GM19397 (cell line): Measurements from ENCODE around the gene SCAF8.
A peak's percentile ranks its signal among the peaks of the same experiment; 100 is the strongest.
"Not testable (repeated sequence)": the region's sequence is repeated elsewhere in the genome, so short reads cannot be mapped to it uniquely, and the experiment has no call there.

Experiments used
- ATAC-seq: cut with Tn5 transposase; IDR thresholded peaks from one replicate; pipeline ENCODE4 v1.9.1; 2021; ENCODE audit warnings: mild to moderate bottlenecking, moderate library complexity; ENCODE audit not compliant: unreplicated experiment

SCAF8 gene

DNA sequence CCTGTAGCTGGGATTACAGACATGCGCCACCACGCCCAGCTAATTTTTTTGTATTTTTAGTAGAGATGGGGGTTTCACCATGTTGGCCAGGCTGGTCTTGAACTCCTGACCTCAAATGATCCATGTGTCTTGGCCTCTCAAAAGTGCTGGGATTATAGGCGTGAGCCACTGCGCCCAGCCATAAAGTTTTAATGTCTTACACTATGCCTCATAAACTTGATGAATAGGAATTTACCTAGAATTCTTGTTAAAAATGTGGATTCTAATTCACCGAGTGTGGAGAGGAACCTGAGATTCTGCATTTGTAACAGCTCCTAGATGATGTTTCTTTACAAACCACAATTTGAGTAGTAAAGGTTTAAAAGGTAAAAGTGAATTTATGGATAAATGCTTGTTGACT, 45.9 kb downstream of the SCAF8 start:
- not testable (repeated sequence) for ATAC-seq

DNA sequence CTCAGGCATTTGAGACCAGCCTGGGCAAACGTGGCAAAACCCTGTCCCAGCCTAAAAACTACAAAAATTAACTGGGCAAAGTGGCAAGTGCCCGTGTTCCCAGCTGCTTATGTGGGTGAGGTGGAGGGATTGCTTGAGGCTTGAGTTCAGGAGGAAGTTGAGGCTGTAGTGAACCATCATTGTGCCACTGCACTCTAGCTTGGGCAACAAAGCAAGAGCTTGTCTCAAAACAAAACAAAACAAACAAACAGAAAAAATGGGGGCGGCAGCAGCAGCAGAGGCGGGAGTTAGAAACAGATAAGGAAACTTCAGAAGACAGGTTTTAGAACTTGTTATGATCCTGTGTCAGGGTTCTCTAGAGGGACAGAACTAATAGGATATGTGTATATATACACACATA, 49.0 kb downstream of the SCAF8 start:
- no peak for ATAC-seq

DNA sequence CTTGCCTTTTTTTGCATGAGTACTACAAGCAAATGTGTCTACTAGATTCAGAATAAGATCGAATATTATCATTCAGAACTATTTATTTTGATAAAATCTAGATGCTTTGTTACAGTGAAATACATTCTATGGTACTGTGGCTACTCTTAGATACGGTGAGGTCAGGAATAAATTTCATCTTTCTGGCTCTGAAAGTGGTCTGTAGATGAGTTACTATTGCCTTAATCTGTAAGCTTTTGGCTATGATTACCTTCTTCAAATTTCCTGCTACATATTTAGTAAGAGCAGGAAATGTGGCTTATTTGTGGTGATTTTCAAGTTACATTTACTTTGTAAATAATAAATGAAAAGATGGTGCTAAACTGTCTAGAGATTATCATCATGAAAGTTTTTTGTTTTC, 50.0 kb downstream of the SCAF8 start:
- peak; percentile 59 for ATAC-seq

DNA sequence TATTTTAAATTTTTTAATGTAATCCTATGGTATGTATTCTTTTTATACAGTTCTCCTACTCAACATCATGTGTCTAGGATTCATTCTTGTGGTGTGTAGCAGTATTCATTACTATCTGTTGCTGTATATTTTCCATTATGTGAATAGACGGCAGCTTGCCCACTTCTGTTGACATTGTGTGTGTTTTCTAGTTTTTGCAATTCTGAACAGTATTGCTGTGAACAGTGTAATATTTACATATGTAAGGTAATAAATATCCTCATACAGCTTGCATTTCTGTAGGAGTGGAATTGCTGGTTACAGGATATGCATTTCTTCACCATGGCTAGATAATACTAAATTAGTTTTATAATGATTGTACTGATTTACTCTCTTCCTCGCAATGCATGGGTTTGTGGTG, 51.9 kb downstream of the SCAF8 start:
- ATAC-seq = no peak

DNA sequence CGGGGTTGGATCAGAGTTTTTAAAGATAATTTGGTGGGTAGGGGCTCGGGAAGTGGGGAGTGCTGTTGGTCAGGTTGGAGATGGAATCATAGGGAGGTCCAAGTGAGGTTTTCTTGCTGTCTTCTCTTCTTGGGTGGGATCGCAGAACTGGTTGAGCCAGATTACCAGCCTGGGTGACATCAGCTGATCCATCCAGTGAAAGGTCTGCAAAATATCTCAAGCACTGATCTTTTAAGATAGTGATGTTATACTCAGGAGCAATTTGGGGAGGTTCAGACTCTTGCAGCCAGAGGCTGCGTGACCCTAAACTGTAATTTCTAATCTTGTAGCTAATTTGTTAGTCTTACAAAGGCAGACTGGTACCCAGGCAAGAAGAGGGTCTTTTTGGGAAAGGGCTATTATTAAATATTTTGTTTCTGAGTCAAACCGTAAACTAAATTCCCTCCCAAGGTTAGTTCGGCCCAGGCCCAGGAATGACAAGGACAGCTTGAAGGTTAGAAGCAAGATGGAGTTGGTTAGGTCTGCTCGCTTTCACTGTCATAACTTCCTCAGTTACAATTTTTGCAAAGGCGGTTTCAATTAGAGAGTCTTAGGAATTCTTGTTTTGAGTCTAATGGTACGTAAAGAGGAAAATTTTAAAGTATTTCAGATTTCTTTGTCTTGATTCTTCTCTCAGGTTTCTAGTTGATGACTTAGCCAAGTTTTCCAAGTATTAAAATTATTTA, 53.1 kb downstream of the SCAF8 start:
- no peak for ATAC-seq

DNA sequence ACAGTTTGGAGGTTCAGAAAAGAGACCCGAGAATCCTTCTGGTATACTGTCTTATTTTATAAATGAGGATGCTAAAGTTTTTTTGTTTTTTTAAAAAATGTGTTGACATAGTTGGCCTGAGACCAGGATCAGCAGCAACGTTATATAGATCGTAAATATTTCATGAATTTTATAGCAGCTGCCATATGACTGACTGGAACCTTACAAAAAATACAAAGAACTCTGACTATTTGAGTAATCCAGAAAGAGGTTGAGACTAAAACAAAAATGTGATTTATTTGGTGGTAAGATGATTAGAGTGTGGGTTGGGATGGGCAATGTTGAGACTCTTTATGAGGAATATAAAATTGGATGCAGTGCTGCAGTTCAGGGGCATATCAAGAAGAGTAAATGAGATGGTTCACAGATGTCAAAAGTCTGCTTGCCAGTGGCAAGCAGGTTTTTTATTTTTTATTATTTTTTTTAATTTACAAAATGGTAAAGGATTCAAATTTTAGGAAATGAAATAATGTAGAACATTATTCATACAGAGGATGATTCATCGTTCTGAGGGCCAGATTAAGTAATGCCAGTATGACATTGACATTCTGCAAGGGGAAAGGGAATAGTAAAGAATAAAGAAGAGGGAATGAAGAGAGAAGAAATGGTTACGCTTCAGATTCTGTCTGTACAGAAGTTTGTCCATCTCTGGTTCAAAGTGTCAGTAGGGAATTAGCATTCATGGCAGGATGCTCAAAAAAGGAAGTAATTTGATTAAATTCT, 58.5 kb downstream of the SCAF8 start:
- ATAC-seq = no peak

DNA sequence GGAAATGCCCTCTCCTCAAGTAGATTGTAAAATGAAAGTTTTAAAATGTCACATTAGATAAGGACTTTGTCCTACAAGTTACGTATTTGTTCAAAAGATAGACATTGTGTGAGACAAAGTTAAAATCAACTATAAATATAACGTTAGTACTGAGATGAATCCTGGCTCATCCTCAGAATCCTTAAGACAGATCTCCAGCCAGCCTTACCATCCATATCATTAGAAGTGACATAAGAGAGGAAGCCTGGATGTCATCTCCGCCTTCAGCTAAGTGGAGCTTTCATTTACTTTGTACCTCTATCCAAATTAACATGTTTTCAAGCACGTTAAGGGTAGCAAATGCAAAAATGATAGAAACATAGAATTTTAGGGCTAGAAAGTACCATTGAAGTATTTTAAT, 59.1 kb downstream of the SCAF8 start:
- no peak for ATAC-seq

DNA sequence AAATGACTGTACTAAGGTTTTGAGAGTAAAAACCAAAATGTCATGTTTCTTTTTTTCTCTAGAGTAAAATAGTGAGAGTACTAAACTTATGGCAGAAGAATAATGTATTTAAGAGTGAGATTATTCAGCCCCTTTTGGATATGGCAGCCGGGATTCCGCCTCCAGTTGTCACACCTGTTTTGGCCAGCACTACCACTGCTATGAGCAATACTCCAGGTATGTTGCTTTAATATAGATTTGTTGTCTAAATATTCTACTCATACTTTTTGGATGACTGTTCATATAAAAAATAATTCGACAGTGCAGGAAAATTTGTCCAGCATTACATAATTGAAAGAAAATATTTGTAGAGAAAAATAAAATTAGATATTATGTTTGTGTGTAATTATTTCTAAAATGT, 59.5 kb downstream of the SCAF8 start:
- no peak for ATAC-seq

DNA sequence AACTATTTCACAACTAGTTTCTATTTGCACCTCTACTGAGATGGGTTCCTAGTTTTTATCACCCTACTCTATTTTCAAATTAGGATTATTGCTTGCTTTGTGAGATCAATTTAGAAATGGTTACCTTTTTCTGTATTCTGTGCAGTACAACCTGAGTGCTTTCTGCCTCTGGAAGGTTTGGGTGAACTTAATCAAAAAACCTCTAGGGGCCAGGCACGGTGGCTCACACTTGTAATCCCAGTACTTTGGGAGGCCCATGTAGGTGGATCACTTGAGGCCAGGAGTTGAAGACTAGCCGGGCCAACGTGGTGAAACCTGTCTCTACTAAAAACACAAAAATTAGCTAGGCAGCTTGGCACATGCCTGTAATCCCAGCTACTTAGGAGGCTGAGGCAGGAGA, 63.3 kb downstream of the SCAF8 start:
- no peak for ATAC-seq

DNA sequence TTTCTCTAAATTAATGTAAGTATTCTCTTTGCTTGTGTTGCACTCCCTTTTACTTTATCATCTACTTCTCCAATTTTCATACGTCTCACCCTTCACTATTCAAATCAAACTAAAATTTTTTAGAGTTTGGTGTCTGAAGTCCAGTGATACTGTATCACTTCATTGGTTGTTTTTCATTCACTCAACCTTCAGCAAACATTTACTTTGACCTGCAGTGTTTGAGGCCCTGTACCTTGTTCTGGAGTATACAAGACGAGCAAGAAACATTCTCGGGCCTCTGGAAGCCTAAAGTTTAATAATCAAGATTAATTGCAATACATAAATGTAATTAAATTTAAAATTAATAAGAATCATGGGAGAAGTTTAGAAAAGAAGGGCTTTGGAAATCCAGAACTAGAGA, 64.6 kb downstream of the SCAF8 start:
- no peak for ATAC-seq

DNA sequence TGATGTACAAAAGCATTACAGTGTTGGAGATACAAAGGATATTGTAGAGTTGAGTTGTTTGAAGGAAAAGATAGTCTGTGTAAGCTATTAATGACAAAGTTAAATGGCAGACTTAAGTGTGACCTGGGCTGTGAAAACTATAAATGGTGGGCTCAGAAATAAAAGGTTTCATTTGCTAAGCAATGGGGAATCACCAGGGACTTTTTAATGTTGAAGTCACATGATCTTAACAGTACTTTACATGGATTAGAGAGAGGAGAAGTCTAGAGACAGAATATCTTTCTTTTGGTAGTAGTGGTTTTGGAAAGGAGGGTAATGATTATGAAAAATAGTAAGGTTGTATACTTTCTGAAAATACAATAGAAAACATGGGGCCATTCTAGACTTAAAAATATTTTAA, 67.1 kb downstream of the SCAF8 start:
- no peak for ATAC-seq

DNA sequence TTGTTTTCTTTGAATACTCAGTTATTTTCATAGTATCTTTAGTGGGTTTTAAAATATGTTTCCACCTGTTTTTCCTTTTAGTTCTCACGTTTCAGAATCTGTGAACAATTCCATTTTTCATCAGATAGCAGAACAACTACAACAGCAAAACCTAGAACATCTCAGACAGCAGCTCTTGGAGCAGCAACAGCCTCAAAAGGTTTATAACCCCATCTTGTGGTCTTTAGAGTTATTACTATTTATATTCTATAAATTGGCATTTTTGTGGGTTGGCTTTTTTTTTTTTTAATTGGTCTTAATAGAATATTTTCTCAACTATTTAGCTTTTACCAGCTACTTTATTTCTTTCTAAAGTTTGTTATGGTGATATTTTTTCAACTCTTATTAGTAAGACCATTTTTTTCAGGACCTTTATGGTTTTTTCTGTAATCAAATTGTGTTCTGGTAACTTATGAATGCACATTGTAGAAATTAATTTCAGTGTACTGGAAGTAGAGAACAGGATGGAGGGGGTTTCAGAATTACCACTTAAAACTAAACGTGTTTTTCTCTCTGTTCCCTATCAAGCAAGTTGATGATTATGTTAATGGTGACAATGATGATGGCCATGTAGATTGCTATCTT, 72.2 kb downstream of the SCAF8 start:
- ATAC-seq = no peak

DNA sequence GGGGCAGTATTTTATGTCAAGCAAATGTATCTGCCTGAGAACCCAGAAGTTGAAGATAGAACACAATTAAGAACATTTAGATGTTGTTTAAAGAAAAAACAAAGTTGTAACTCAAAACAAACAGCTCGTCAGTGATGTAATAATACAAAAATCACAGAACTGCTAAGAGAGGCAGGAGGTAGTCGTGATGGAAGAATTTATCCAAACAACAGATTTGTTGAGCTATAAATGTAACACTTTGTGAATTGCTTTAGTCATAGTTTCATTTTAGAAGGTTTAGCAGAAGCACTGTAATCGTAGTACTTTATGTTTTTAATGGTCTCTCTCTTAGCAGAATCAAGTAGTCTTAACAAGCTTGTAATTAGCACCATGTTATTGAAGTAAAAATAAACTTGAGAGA, 73.6 kb downstream of the SCAF8 start:
- ATAC-seq = no peak

DNA sequence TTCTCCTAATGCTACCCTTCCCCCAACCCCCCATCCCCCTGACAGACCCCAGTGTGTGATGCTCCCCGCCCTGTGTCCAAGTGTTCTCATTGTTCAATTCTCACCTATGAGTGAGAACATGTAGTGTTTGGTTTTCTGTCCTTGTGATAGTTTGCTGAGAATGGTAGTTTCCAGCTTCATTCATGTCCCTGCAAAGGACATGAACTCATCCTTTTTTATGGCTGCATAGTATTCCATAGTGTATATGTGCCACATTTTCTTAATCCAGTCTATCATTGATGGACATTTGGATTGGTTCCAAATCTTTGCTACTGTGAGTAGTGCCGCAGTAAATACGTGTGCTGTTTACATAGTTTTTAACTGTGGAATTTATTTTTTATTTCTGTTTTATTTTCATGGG, 78.4 kb downstream of the SCAF8 start:
- not testable (repeated sequence) for ATAC-seq

DNA sequence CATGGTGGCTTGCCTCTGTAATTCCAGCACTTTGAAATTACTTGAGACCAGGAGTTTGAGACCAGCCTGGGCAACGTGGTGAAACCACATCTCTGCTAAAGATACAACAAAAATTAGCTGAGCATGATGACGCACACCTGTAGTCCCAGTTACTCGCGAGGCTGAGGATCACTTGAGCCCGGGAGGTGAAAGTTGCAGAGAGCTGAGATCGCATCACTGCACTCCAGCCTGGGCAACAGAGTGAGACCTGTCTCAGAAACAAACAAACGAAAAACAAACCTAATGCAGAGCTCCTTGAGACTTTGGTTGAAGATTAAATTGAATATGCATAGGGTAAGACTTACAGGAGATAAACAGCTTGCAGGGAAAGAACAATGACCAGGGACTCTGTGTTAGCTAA, 80.8 kb downstream of the SCAF8 start:
- ATAC-seq = peak; percentile 89

DNA sequence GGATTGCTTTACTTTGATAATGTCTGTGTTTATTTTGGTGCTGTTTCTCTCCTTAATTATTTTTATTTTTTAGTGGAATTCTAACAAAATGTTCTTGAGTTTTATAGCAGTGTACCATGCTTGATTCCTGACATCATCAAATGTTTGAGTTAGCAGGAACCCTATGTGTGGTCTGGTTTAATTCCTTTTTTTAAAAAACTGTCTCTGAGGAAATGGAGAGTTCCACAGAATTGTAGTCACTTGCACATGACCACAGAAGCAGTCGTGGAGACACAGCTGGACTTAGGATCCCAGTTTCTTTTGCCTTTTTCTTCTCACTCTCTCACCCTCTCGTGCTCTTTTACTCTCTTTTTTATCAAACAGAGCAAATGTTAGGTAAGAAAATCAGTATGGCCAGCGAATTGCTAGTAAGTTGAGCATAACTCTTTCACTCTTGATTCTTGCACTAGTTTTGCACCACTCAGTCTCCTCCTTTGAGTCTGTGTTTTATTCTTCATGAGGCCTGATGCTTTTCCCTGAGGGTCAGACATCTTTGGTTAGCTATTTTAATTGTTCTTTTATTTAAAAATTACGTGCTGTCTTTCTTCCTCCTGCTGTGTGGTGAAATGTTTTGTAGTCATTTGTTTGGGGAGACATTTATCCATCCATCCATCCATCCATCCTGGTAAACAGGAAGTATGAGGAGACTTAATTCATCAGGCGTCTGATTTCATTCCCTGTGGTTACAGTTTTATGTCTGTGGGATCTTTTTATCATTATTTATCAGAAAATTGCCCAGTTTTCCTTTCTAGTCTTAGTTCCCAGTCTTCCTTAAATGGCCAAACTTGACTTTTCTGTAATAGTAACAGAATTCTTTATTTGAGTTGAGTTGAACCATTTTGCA, 83.0 kb downstream of the SCAF8 start:
- ATAC-seq = no peak

DNA sequence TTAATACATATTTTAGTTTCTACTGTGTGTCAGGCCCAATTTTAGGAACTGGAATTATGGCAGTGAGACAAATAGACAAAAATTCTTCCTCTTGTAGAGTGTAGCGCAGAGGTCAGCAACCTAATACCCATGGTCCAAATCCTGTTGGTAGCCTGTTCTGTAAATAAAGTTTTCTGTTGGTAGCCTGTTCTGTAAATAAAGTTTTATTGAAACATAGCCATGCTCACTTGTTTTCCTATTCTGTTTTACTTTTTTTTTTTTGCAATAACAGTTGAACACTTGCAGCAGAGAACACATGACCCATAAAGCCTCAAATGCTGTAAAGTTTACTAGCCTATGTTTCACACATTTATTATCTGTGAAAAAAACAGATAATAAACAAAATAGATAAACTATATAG, 87.9 kb downstream of the SCAF8 start:
- no peak for ATAC-seq

DNA sequence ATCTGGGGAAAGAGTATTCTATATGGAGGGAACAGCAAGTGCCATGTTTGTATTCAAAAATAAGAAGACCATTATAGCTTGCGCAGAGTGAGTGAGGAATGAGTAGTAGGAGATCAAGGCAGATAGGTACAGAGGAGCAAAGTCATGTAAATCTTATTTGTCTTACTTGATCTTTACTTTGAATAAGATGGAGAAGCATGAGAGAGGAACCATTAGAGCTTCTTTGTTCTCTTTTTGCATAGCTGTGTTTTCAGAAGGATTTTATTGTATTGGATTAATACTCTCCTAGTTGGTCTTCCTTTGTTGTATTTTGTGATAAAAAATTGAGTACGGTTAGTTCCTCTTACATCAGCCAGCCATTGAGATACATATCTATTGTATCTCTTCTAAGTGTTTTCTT, 88.4 kb downstream of the SCAF8 start:
- ATAC-seq = no peak

DNA sequence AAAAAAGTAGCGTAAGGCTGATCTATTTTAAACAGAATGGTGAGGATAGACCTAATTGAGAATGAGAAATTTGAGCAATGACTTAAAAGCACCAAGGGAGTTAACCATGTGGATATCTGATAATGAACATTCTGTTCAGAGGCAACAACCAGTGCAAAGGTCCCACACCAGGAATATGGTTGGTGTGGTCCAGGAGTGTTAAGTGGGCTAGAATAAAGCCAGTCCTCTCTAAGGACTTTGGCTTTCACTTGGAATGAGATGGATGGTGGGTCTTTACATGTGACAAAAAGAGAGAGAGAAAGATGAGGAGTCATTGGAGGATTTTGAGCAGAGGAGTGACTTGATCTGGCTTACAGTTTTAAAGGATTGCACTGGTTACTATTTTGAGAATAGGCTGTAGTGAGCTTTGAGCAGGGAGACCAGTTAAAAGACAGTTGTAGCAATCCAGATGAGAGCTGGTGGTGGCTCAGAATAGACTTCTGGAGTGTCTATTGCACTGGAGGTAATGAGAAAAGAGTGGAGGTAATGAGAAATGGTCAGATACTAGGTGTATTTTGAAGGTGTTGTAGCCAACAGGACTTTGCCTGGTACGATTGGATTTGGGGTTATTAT, 89.8 kb downstream of the SCAF8 start:
- ATAC-seq = no peak

DNA sequence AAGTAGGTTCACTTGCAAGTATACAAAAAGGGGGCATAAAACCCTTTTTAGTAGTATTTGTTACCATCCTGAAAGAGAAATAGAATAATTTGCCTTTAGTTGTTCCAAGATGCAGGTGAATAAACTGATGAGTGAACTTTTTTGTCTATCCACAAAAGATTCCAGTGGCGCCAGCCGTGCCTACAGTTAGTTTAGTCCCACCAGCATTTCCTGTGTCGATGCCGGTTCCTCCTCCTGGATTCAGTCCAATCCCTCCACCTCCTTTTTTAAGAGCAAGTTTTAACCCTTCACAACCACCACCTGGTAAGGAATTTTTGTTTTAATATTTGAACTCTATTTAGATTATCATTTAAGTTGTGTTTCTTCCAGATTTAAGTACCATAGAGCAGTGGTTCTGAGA, 90.9 kb downstream of the SCAF8 start:
- ATAC-seq = no peak

DNA sequence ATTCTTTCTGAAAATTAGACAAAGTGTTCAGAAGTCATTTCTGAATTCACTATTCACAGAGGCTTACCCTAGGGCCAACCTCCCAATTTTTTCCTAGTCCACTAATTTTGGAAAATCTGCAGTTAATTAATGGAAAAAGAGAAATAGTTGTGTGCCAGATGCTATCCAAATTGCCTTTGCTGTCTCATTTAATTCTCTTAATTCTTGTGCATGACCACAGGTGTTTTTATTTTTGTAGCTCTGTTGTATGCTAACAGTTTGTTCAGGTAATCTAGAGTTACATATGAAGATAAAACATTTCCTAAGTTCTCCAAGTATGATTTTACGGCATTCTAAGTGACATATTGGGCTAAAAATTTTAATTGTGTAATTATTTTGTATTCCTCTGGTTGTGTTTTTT, 96.8 kb downstream of the SCAF8 start:
- ATAC-seq = no peak
